Transverse colon (tissue), 3 donors: ENCODE data around the gene KIAA1755.

Experiments used
- CTCF ChIP-seq, 5 experiments: fragments of 200-600 bp in 3 of 5; fragments of 450-650 bp in 2 of 5; sonication (generic) in 3 of 5; IDR thresholded peaks; 1 replicate in 2 of 5; 2 replicates in 3 of 5; pipeline ENCODE4 v1.5.1; 2016 to 2017; ENCODE audit warnings: antibody characterized with exemption in 5 of 5, inconsistent platforms in 3 of 5, mild to moderate bottlenecking in 2 of 5, moderate library complexity in 1 of 5
- POLR2A ChIP-seq: fragments of 450-650 bp; IDR thresholded peaks from one replicate; pipeline ENCODE4 v1.6.1; 2016; ENCODE audit warnings: antibody characterized with exemption, mild to moderate bottlenecking, moderate library complexity

- TF ChIP-seq POLR2A (no peak), CTCF (IDR thresholded peaks at IDR 0.05) (peak in 1 of 5 experiments; percentile 9)
Measured at GRCh38 chr20:38222923-38223742, 37.4 kb downstream of the KIAA1755 start.
